ENCODE results near the gene WNT8A. TPM values are rescaled to one million over a fixed set of nuclear protein-coding genes. Genes with fewer than 3 reads are reported as not detected.

The WNT8A gene
- total and polyA plus RNA-seq, 2 of the 4 experiments (the other 2 are of a cell fraction) = not detected

DNA sequence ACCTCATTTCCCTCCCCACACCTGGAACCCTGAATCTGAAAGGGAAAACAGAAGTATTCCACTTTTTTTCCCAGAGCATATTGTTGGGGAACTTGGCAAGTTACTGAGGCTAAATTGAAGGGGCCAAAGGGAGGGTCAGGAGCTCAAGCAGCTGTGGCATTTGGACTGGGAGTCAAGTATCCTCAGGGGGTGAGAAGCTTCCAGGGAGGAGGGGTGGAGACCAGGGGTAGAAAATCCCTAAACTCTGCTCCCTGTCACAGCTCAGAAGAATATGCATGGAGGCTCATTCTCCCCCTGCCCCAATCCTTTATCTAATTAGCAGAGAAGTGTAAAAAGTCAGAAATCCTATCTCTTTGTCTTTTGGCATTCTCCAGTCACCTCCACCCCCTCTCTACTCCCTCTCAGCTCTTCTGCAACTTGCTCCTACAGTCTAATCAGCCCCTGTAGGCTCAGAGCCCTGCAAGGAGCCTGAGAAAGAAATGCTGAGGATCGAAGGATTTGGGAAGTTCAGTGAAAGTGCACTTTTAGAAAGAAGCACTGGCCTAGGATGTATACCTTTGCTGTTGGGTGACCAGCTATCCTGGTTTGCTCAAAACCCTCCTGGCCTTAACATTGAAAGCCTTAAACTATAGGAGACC lies 5.7 kb upstream of the WNT8A start:
- Histone ChIP-seq H2BK15ac (ENCODE audit: low read depth, low read length) (no peak overlapping the region), H3K9ac (ENCODE audit: low read depth, low read length) (no peak overlapping the region), H3K27me3 (ENCODE audit: control insufficient read depth, insufficient read depth, low read length) (no peaks in the 10 kb centered on the region), H2BK20ac (ENCODE audit: low read depth, low read length) (no peak overlapping the region), H3K14ac (replicated peaks; ENCODE audit: low read depth, low read length) (no peak overlapping the region), H3K79me1 (ENCODE audit: low read depth in 1 of 2, low read length in 2 of 2) (no peaks in the 10 kb centered on the region), H4K20me1 (ENCODE audit: insufficient read depth, low read length) (no peaks in the 10 kb centered on the region), H3K4ac (ENCODE audit: low read depth, low read length) (no peak overlapping the region), H3K9me3 (ENCODE audit: control insufficient read depth, insufficient read depth, low read length) (no peaks in the 10 kb centered on the region), H4K5ac (ENCODE audit: low read depth, low read length) (no peak overlapping the region), H3K23ac (ENCODE audit: low read depth, low read length) (no peak overlapping the region), H2BK120ac (ENCODE audit: low read depth, low read length) (no peak overlapping the region), H2AK9ac (replicated peaks; ENCODE audit: low read depth, low read length, poor library complexity) (no peak overlapping the region), H3K18ac (ENCODE audit: low read depth, low read length) (no peak overlapping the region), H4K8ac (ENCODE audit: low read depth in 2 of 2, low read length in 2 of 2) (no peak overlapping the region), H3K27ac (ENCODE audit: insufficient read depth, low read length) (no peak overlapping the region), H2BK5ac (ENCODE audit: low read depth, low read length, poor library complexity, severe bottlenecking) (no peak overlapping the region), H3K4me3 (ENCODE audit: insufficient read depth, low read depth, low read length) (no peak overlapping the region), H2AFZ (replicated peaks; ENCODE audit: low read length, poor library complexity) (no peak overlapping the region), H4K91ac (ENCODE audit: insufficient read depth, low read depth, low read length) (no peak overlapping the region), H3K36me3 (ENCODE audit: control insufficient read depth, insufficient read depth, low read length) (no peaks in the 10 kb centered on the region), H3K56ac (ENCODE audit: extremely low read depth, insufficient read depth, low read length) (no peak overlapping the region), H3K9me1 (ENCODE audit: insufficient read depth, low read length) (no peaks in the 10 kb centered on the region), H2AK5ac (ENCODE audit: low read depth, low read length) (no peak overlapping the region), H3K4me2 (ENCODE audit: low read depth, low read length) (no peak overlapping the region), H3K4me1 (ENCODE audit: control insufficient read depth, insufficient read depth, low read length) (no peaks in the 10 kb centered on the region)
- no peak for DNase-seq
- no peak for TF ChIP-seq FOS (IDR thresholded peaks at IDR 0.05; ENCODE audit: low read depth, low read length)
- no peak for TF ChIP-seq CHD1 (IDR thresholded peaks at IDR 0.05; ENCODE audit: low read depth, low read length)
- no peak for TF ChIP-seq RCOR1 (IDR thresholded peaks at IDR 0.05; ENCODE audit: insufficient replicate concordance, low read length)
- no peak for TF ChIP-seq POLR2A (IDR thresholded peaks at IDR 0.05; ENCODE audit: low read depth, low read length)
- no peak for TF ChIP-seq CEBPB (IDR thresholded peaks at IDR 0.05; ENCODE audit: low read depth, low read length)
- TF ChIP-seq MAZ (IDR thresholded peaks at IDR 0.05; ENCODE audit: borderline replicate concordance, low read depth, low read length) = no peak
- TF ChIP-seq RFX5 (IDR thresholded peaks at IDR 0.05; ENCODE audit: low read depth, low read length) = no peak
- no peak for TF ChIP-seq RAD21 (IDR thresholded peaks at IDR 0.05; ENCODE audit: low read length)
- TF ChIP-seq, protein P1, sequence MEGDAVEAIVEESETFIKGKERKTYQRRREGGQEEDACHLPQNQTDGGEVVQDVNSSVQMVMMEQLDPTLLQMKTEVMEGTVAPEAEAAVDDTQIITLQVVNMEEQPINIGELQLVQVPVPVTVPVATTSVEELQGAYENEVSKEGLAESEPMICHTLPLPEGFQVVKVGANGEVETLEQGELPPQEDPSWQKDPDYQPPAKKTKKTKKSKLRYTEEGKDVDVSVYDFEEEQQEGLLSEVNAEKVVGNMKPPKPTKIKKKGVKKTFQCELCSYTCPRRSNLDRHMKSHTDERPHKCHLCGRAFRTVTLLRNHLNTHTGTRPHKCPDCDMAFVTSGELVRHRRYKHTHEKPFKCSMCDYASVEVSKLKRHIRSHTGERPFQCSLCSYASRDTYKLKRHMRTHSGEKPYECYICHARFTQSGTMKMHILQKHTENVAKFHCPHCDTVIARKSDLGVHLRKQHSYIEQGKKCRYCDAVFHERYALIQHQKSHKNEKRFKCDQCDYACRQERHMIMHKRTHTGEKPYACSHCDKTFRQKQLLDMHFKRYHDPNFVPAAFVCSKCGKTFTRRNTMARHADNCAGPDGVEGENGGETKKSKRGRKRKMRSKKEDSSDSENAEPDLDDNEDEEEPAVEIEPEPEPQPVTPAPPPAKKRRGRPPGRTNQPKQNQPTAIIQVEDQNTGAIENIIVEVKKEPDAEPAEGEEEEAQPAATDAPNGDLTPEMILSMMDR (conservative IDR thresholded peaks at IDR 0.05; ENCODE audit: low read depth, low read length) = no peak
- TF ChIP-seq SMC3 (IDR thresholded peaks at IDR 0.05; ENCODE audit: low read depth, low read length) = no peak
- TF ChIP-seq NFE2L2 (IDR thresholded peaks at IDR 0.05; ENCODE audit: low read depth, low read length) = no peak
- TF ChIP-seq, protein P2, sequence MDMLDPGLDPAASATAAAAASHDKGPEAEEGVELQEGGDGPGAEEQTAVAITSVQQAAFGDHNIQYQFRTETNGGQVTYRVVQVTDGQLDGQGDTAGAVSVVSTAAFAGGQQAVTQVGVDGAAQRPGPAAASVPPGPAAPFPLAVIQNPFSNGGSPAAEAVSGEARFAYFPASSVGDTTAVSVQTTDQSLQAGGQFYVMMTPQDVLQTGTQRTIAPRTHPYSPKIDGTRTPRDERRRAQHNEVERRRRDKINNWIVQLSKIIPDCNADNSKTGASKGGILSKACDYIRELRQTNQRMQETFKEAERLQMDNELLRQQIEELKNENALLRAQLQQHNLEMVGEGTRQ (IDR thresholded peaks at IDR 0.05; ENCODE audit: low read depth, low read length) = no peak
- TF ChIP-seq, protein P3, sequence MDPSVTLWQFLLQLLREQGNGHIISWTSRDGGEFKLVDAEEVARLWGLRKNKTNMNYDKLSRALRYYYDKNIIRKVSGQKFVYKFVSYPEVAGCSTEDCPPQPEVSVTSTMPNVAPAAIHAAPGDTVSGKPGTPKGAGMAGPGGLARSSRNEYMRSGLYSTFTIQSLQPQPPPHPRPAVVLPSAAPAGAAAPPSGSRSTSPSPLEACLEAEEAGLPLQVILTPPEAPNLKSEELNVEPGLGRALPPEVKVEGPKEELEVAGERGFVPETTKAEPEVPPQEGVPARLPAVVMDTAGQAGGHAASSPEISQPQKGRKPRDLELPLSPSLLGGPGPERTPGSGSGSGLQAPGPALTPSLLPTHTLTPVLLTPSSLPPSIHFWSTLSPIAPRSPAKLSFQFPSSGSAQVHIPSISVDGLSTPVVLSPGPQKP (IDR thresholded peaks at IDR 0.05; ENCODE audit: borderline replicate concordance, low read depth, low read length) = no peak
- no peak for TF ChIP-seq MXI1 (IDR thresholded peaks at IDR 0.05; ENCODE audit: borderline replicate concordance, low read depth, low read length)
- no peak for TF ChIP-seq MAFK (IDR thresholded peaks at IDR 0.05; ENCODE audit: low read depth, low read length)
- TF ChIP-seq BHLHE40 (IDR thresholded peaks at IDR 0.05; ENCODE audit: low read depth, low read length) = no peak
- dilution Hi-C loops (cut with HindIII; ENCODE audit: low sequenced_read_pairs, unreplicated experiment) = no loop called here
- ChIA-PET CTCF (interaction anchor here (0.6 to 1.7 kb wide), 5 partner anchors 20 to 55 kb away, joined by 3 to 11 read pairs (median 3); no protein-coding TSS in a partner anchor), POLR2A (ENCODE audit: unreplicated experiment) (no interaction called here)
- intact Hi-C loops (cut with micrococcal nuclease) = loop anchor here (5.0 kb wide), 1 partner anchor 451 kb away; no protein-coding TSS in a partner anchor
- no TSS peak for BruUV-seq (replicated peaks)
- no CpG with 5 or more reads among the region's 1 CpG for WGBS, 2 experiments (ENCODE audit: extremely low coverage in 2 of 2, insufficient read length in 1 of 2)
- no peak for ATAC-seq (ENCODE audit: low read depth)
- in situ Hi-C loops (cut with MboI; ENCODE audit: low sequenced_read_pairs) = loop anchor here (5.0 kb wide), 1 partner anchor 54 kb away; no protein-coding TSS in a partner anchor
